Measurements from ENCODE around the gene FLRT2.

Gene FLRT2

GRCh38 chr14:85517114-85517688 is 12.7 kb upstream of the FLRT2 start:
- H3K4me1 ChIP-seq (ENCODE audit: insufficient read depth, low read length): peaks cover 6% of the 10 kb centered on the region; the same call in 1 of the 2 replicates
- no peaks in the 10 kb centered on the region for H3K27me3 ChIP-seq (ENCODE audit: insufficient read depth, low read length)
- no peak overlapping the region for H3K27ac ChIP-seq (ENCODE audit: low read length)
- H3K36me3 ChIP-seq (ENCODE audit: insufficient read depth, low read depth, low read length): no peaks in the 10 kb centered on the region
- H3K9ac ChIP-seq (ENCODE audit: low read depth, low read length): no peak overlapping the region
- no peaks in the 10 kb centered on the region for H3K9me3 ChIP-seq (ENCODE audit: insufficient read depth, low read depth, low read length)
- H3K4me3 ChIP-seq (ENCODE audit: low read length): no peak overlapping the region

- no peak overlapping the region for H3K9ac ChIP-seq (ENCODE audit: low read depth, low read length)
- no peaks in the 10 kb centered on the region for H3K27me3 ChIP-seq (ENCODE audit: insufficient read depth, low read length)
- H3K27ac ChIP-seq (ENCODE audit: low read length): no peak overlapping the region
- H3K4me1 ChIP-seq (ENCODE audit: insufficient read depth, low read length): peaks cover 6% of the 10 kb centered on the region; the same call in 1 of the 2 replicates
- H3K36me3 ChIP-seq (ENCODE audit: insufficient read depth, low read depth, low read length): no peaks in the 10 kb centered on the region
- no peak overlapping the region for H3K4me3 ChIP-seq (ENCODE audit: low read length)
- H3K9me3 ChIP-seq (ENCODE audit: insufficient read depth, low read depth, low read length): no peaks in the 10 kb centered on the region
Observed at GRCh38 chr14:85519661-85520305, 10.2 kb upstream of the FLRT2 start.

- Histone ChIP-seq H3K4me1 (ENCODE audit: insufficient read depth, low read length) (peaks cover 12% of the 10 kb centered on the region; the same call in 1 of the 2 replicates), H3K27ac (ENCODE audit: low read length) (no peak overlapping the region), H3K9ac (ENCODE audit: low read depth, low read length) (no peak overlapping the region), H3K4me3 (ENCODE audit: low read length) (no peak overlapping the region), H3K27me3 (ENCODE audit: insufficient read depth, low read length) (no peaks in the 10 kb centered on the region), H3K9me3 (ENCODE audit: insufficient read depth, low read depth, low read length) (no peaks in the 10 kb centered on the region), H3K36me3 (ENCODE audit: insufficient read depth, low read depth, low read length) (no peaks in the 10 kb centered on the region)
Observed at GRCh38 chr14:85520581-85520980, 9.4 kb upstream of the FLRT2 start.

GRCh38 chr14:85523624-85524023 is 6.3 kb upstream of the FLRT2 start:
- Histone ChIP-seq H3K9ac (ENCODE audit: low read depth, low read length) (no peak overlapping the region), H3K4me1 (ENCODE audit: insufficient read depth, low read length) (peaks cover 14% of the 10 kb centered on the region; the same call in 1 of the 2 replicates), H3K27me3 (ENCODE audit: insufficient read depth, low read length) (peaks cover 13% of the 10 kb centered on the region), H3K4me3 (ENCODE audit: low read length) (no peak overlapping the region), H3K36me3 (ENCODE audit: insufficient read depth, low read depth, low read length) (no peaks in the 10 kb centered on the region), H3K27ac (ENCODE audit: low read length) (no peak overlapping the region), H3K9me3 (ENCODE audit: insufficient read depth, low read depth, low read length) (no peaks in the 10 kb centered on the region)

- Histone ChIP-seq H3K9ac (ENCODE audit: low read depth, low read length) (no peak overlapping the region), H3K4me3 (ENCODE audit: low read length) (no peak overlapping the region), H3K27ac (ENCODE audit: low read length) (no peak overlapping the region)
Observed at GRCh38 chr14:85527006-85527405, 2.9 kb upstream of the FLRT2 start.

GRCh38 chr14:85527445-85528035 is 2.4 kb upstream of the FLRT2 start:
- Histone ChIP-seq H3K27ac (ENCODE audit: low read length) (no peak overlapping the region), H3K9ac (ENCODE audit: low read depth, low read length) (no peak overlapping the region), H3K27me3 (ENCODE audit: insufficient read depth, low read length) (peaks cover 52% of the 10 kb centered on the region), H3K4me3 (ENCODE audit: low read length) (no peak overlapping the region), H3K36me3 (ENCODE audit: insufficient read depth, low read depth, low read length) (no peaks in the 10 kb centered on the region), H3K9me3 (ENCODE audit: insufficient read depth, low read depth, low read length) (no peaks in the 10 kb centered on the region), H3K4me1 (ENCODE audit: insufficient read depth, low read length) (peaks cover 12% of the 10 kb centered on the region; the same call in 1 of the 2 replicates)

More at GRCh38 chr14:85527006-85527405, 2.9 kb upstream of the FLRT2 start:
- Histone ChIP-seq H3K4me1 (ENCODE audit: insufficient read depth, low read length) (peaks cover 9% of the 10 kb centered on the region; the same call in 1 of the 2 replicates), H3K9me3 (ENCODE audit: insufficient read depth, low read depth, low read length) (no peaks in the 10 kb centered on the region), H3K27me3 (ENCODE audit: insufficient read depth, low read length) (peaks cover 46% of the 10 kb centered on the region), H3K36me3 (ENCODE audit: insufficient read depth, low read depth, low read length) (no peaks in the 10 kb centered on the region)

GRCh38 chr14:85528080-85528896 is 1.7 kb upstream of the FLRT2 start:
- peak overlapping the region; percentile 86 for H3K4me3 ChIP-seq (ENCODE audit: low read length)
- peaks cover 14% of the 10 kb centered on the region; the same call in 1 of the 2 replicates for H3K4me1 ChIP-seq (ENCODE audit: insufficient read depth, low read length)
- H3K9me3 ChIP-seq (ENCODE audit: insufficient read depth, low read depth, low read length): no peaks in the 10 kb centered on the region
- H3K27ac ChIP-seq (ENCODE audit: low read length): no peak overlapping the region
- H3K9ac ChIP-seq (ENCODE audit: low read depth, low read length): no peak overlapping the region
- H3K27me3 ChIP-seq (ENCODE audit: insufficient read depth, low read length): peaks cover 56% of the 10 kb centered on the region
- H3K36me3 ChIP-seq (ENCODE audit: insufficient read depth, low read depth, low read length): no peaks in the 10 kb centered on the region

- Histone ChIP-seq H3K9me3 (ENCODE audit: insufficient read depth, low read depth, low read length) (no peaks in the 10 kb centered on the region), H3K27ac (ENCODE audit: low read length) (no peak overlapping the region), H3K4me1 (ENCODE audit: insufficient read depth, low read length) (peaks cover 14% of the 10 kb centered on the region; the same call in 1 of the 2 replicates), H3K27me3 (ENCODE audit: insufficient read depth, low read length) (peaks cover 59% of the 10 kb centered on the region), H3K36me3 (ENCODE audit: insufficient read depth, low read depth, low read length) (no peaks in the 10 kb centered on the region), H3K4me3 (ENCODE audit: low read length) (peak overlapping the region; percentile 86), H3K9ac (ENCODE audit: low read depth, low read length) (peak overlapping the region; percentile 4; the same call in 1 of the 2 replicates)
Observed at GRCh38 chr14:85528897-85529631, 880 bp upstream of the FLRT2 start.

GRCh38 chr14:85530626-85531025 is 682 bp downstream of the FLRT2 start:
- no peak overlapping the region for H3K27ac ChIP-seq (ENCODE audit: low read length)
- H3K36me3 ChIP-seq (ENCODE audit: insufficient read depth, low read depth, low read length): no peaks in the 10 kb centered on the region
- no peak overlapping the region; the same call in 1 of the 2 replicates for H3K9ac ChIP-seq (ENCODE audit: low read depth, low read length)
- H3K27me3 ChIP-seq (ENCODE audit: insufficient read depth, low read length): peaks cover 74% of the 10 kb centered on the region
- H3K9me3 ChIP-seq (ENCODE audit: insufficient read depth, low read depth, low read length): no peaks in the 10 kb centered on the region
- H3K4me3 ChIP-seq (ENCODE audit: low read length): peak overlapping the region; percentile 86
- peaks cover 20% of the 10 kb centered on the region; the same call in 1 of the 2 replicates for H3K4me1 ChIP-seq (ENCODE audit: insufficient read depth, low read length)

- Histone ChIP-seq H3K4me1 (ENCODE audit: insufficient read depth, low read length) (peaks cover 25% of the 10 kb centered on the region; the same call in 1 of the 2 replicates), H3K9me3 (ENCODE audit: insufficient read depth, low read depth, low read length) (no peaks in the 10 kb centered on the region), H3K27ac (ENCODE audit: low read length) (no peak overlapping the region), H3K36me3 (ENCODE audit: insufficient read depth, low read depth, low read length) (no peaks in the 10 kb centered on the region), H3K4me3 (ENCODE audit: low read length) (peak overlapping the region; percentile 86), H3K9ac (ENCODE audit: low read depth, low read length) (no peak overlapping the region; the same call in 1 of the 2 replicates), H3K27me3 (ENCODE audit: insufficient read depth, low read length) (peaks cover 80% of the 10 kb centered on the region)
Observed at GRCh38 chr14:85531141-85531586, 1.2 kb downstream of the FLRT2 start.

Data from iPS-20b (cell line).